Epithelial cell of proximal tubule (primary cell): Measurements from ENCODE around the gene DDX24. TPM values are rescaled to one million over a fixed set of nuclear protein-coding genes. Genes with fewer than 3 reads are reported as not detected.

Experiments
- DNase-seq: peaks from one replicate; pipeline ENCODE4 v3.0.0-alpha.2; 2011; ENCODE audit warnings: low read depth
- H3K4me3 ChIP-seq: 2 replicates; pipeline ENCODE4 v1.5.1; 2011; ENCODE audit warnings: low read depth, mild to moderate bottlenecking, low read length
- total RNA-seq: library from RNA; depleted of rRNA; stranded (reverse); fragments of >200 nt; gene quantifications from 2 replicates; pipeline ENCODE4 v1.2.3, GENCODE V29; 2015
- TF ChIP-seq, protein P1 (sequence below): conservative IDR thresholded peaks from 2 replicates; pipeline ENCODE4 v1.5.1; 2012; ENCODE audit warnings: low read depth, mild to moderate bottlenecking, low read length

The DDX24 gene
- total RNA-seq, 1 donor from 2014 or later, result 121 TPM

DNA sequence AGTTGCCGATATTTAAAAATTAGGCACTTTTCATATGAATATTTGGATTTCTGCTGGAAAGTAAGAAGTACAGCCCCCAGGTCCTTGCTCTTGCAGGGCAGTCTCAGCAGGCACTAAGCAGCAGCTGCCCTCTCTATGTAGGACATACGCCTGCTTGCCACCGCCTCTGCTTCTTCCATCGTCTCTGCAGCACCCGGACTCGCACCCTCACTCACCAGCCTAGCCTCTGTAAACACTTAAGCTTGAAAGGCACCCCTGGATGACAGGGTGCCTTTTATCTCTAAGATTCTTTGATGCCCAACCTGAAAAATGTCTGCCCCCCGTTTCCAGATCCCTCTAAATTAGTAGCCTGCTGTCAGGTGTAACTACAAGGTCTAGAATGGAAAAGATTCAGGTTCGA, 35.9 kb downstream of the DDX24 start:
- no peak overlapping the region for H3K4me3 ChIP-seq
- no peak for DNase-seq
- TF ChIP-seq, protein P1, sequence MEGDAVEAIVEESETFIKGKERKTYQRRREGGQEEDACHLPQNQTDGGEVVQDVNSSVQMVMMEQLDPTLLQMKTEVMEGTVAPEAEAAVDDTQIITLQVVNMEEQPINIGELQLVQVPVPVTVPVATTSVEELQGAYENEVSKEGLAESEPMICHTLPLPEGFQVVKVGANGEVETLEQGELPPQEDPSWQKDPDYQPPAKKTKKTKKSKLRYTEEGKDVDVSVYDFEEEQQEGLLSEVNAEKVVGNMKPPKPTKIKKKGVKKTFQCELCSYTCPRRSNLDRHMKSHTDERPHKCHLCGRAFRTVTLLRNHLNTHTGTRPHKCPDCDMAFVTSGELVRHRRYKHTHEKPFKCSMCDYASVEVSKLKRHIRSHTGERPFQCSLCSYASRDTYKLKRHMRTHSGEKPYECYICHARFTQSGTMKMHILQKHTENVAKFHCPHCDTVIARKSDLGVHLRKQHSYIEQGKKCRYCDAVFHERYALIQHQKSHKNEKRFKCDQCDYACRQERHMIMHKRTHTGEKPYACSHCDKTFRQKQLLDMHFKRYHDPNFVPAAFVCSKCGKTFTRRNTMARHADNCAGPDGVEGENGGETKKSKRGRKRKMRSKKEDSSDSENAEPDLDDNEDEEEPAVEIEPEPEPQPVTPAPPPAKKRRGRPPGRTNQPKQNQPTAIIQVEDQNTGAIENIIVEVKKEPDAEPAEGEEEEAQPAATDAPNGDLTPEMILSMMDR, result no peak

DNA sequence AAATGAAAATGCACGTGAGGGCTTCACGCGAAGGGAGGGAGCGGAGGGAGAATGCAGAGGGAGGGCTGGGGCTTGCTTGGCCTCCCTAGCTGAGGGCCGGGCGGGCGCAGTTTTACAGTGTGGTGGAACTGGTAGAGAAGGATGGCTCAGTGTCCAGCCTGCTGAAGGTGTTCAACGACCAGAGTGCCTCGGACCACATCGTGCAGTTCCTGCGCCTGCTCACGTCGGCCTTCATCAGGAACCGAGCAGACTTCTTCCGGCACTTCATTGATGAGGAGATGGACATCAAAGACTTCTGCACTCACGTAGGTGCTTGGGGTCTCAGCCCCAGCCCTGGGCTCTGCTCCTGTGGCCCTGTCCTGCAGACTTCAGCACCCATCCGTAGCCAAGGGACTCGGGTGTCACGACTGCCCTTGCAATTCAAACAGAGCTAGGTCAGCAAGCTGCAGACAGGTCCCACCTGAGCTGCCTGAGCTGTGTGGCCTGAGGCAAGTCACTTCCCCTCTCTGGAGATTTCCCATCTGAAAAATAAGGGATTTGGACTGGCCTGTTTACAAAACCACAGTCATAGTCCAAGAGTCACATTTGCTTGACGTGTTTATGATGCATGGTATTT, 36.4 kb downstream of the DDX24 start:
- no peak overlapping the region for H3K4me3 ChIP-seq
- DNase-seq, result no peak
- TF ChIP-seq, protein P1, result no peak

DNA sequence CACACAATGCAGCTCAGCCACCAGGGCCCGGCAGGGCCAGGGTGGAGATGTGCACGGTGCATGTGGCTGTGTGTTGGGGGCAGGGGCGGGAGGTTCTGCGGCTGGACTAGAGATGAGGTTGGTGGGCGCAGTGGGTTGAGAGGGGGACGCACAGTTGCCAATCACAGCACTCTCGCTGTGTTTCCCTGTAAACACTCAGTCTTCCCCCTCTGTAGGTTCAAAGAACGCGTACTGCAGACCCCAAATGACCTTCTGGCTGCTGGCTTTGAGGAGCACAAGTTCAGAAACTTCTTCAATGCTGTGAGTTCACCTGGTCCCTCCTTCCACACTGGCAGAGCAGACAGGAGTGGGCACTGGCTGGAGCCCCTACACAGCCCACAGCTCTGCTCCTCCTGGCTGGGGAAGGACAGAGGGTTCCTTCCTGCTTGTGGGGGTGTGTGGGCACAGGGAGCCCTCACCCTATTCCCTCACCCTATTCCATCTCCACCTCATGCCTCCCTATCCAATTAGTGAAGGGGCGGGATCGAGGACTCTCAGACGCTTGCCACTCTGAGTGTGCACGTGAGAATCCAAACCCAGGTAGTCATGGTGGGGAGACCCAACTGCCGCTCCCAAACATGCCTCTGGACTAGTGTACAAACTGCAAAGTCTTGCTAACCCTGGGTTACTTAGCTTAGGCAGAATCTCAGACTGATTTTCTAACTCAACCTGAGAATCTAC, 37.1 kb downstream of the DDX24 start:
- no peak for DNase-seq
- H3K4me3 ChIP-seq, result no peak overlapping the region
- TF ChIP-seq, protein P1, result no peak

DNA sequence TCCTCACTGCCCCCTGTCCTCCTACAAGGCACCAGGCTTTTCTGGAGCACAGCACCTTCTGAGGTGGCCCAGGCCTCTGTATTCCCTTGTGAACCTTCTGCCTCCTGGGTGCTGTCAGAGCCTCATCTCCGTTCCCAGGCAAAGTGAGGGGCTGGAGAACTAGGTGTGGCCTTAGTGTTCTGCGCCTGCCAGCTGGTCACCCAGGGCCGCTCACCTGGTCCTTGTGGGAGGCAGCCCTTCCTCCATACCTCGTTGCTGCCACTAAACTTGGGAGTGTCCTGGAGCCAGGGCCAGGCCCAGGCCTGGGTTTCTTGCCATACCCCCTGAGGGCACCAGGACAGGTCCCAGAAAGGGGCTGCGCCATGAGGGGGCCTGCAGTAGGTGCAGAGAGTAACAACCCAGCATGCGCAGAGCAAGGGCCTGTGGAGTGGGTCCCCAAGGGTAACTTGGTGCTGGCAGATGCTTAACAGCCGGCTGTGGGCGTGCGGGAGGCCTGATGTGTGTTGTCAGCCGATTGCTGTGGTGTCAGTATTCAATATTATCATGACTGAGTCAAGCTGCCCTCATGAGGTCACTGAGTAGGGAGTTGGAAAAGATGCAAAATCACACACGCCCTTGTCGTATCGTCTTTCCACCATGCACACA, 37.8 kb downstream of the DDX24 start:
- H3K4me3 ChIP-seq, result no peak overlapping the region
- DNase-seq, result no peak
- TF ChIP-seq, protein P1, result no peak

DNA sequence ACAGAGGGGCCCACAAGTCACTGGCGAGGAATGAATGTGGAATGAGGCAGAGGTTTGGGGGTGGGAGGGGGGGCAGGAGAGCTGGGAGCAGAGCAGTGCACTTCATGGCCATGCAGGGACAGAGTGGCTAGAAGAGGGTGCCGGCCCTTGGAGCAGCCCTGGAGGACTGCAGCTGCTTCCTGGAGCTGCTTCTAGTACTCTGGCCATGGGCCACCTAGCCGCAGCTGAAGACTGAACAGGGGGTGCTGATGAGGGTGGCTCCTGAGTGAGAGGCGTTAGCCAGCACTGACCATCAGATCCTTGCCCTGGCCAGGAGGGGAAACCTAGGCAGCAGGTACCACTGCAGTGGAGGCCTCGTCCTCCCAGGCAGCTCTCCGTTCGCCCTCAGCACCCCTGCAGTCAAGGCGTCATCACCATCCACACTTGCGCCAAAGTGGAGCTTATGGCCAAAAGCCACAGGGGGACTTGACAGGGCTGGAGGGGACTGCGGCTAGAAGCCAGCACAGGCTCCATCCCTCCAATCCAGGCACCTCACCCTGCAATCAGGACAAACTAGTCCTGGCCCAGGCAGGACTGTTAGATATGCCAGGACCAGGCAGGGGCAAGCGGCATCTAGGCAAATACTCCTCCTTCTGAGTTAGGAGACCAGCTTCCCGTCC, 38.4 kb downstream of the DDX24 start:
- TF ChIP-seq, protein P1, result no peak
- no peak overlapping the region for H3K4me3 ChIP-seq
- no peak for DNase-seq

DNA sequence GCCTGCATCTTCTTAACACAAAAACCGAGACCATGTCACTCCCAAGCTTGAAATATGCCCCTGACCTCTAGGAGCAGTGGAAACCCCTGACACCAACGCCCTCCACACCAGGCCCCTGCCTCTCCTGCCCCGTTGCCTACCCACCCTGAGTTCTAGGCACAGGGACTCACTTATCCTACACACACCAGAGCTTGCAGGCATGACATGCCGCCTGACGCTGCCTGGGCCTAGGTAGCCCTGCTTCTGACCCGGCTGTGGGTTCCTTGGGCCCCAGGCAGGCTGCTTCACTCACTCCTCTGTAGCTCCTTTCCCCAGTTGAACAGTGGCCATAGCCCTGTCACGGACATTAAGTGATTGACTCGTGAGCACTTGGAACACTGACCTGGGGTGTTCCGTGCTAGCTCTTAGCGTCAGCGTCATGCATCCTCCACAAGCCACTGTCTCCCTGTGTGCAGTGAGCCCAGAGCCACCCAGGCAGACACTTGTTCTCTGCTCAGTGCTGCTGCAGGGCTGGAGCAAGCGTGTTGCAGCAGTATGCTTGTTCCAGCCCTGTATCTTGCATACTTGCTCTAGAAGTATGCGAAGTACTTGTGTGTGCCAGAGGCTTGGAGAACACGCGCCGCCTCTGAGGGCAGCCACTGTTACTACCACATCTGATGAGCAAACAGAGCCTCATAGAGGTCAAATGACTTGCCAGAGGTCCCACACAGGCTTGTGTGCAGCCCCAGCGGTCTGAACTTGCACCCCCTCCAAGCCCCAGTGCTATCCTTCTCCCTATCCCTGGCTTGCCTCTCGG, 39.3 kb downstream of the DDX24 start:
- TF ChIP-seq, protein P1, result no peak
- H3K4me3 ChIP-seq, result no peak overlapping the region
- no peak for DNase-seq
